HG03342 (cell line): ENCODE data around the gene ZNF662.
"Not testable (repeated sequence)": the region's sequence is repeated elsewhere in the genome, so short reads cannot be mapped to it uniquely, and the experiment has no call there.

Experiments used
- ATAC-seq: cut with Tn5 transposase; IDR thresholded peaks from one replicate; pipeline ENCODE4 v1.9.1; 2021; ENCODE audit warnings: mild to moderate bottlenecking, moderate library complexity; ENCODE audit not compliant: unreplicated experiment

ZNF662 gene

GRCh38 chr3:42906070-42906847, at the start of gene ZNF662:
Gene ZNF662, plus strand, starts transcription at chr3:42906142. Its CDS starts 1,973 bp downstream, at chr3:42908115.
- ATAC-seq = no peak

DNA sequence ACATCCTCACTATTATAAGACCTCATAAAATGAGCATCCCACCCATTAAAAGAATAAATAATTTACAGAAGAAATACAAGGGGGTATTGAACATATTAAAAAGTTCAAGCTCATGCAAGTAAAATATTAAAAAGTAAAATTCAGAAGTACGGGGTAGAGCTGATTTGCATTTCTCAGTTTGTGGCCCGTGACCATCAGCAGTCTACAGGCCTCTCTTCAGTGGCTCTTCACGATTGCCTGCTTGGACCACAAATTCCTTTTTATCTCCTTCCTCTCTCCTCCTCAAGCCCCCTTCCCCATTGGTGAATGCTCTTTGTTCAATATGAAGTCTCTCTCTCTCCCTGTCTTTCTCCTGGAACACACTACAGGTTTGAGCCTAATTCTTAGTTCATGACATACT, 49.4 kb upstream of the ZNF662 start:
- ATAC-seq = no peak

GRCh38 chr3:42864321-42864950, 41.5 kb upstream of the ZNF662 start:
- ATAC-seq = no peak

DNA sequence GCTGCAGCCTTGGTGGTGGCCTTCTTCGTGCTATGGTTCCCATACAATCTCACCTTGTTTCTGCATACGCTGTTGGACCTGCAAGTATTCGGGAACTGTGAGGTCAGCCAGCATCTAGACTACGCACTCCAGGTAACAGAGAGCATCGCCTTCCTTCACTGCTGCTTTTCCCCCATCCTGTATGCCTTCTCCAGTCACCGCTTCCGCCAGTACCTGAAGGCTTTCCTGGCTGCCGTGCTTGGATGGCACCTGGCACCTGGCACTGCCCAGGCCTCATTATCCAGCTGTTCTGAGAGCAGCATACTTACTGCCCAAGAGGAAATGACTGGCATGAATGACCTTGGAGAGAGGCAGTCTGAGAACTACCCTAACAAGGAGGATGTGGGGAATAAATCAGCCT, 40.7 kb upstream of the ZNF662 start:
- ATAC-seq = no peak

- ATAC-seq = no peak
Observed at GRCh38 chr3:42867138-42867537, 38.8 kb upstream of the ZNF662 start.

GRCh38 chr3:42868841-42869240, 37.1 kb upstream of the ZNF662 start:
- ATAC-seq = no peak

- no peak for ATAC-seq
Observed at GRCh38 chr3:42871592-42872196, 34.2 kb upstream of the ZNF662 start.

GRCh38 chr3:42872718-42873117, 33.2 kb upstream of the ZNF662 start:
- no peak for ATAC-seq

- ATAC-seq = no peak
Observed at GRCh38 chr3:42873221-42873982, 32.5 kb upstream of the ZNF662 start.

- ATAC-seq = no peak
Observed at GRCh38 chr3:42874749-42875148, 31.2 kb upstream of the ZNF662 start.

GRCh38 chr3:42875325-42876151, 30.4 kb upstream of the ZNF662 start, which contains the start of gene CYP8B1:
Gene CYP8B1, minus strand, starts transcription at chr3:42875879. Its CDS starts 63 bp downstream, at chr3:42875816.
- ATAC-seq = no peak

DNA sequence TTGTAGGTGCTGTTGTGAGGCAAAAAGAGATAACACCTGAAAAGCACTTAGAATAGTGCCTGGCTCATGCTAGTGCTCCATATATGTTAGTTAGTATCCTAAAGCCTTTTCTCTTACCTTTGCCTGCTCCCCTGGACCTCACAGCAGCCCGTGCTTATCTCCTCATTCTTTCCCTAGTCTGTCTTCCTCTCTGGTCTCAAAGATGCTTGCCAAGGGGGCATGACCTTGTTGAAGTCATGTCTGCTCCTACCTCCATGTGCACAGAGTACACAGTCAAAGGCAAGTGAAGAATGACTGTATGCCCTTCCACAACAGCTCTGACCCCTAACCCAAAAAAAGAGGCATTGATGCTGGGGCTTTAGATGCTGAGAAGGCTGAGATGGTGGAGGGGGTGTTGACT, 29.5 kb upstream of the ZNF662 start:
- no peak for ATAC-seq

GRCh38 chr3:42876940-42877720, 28.8 kb upstream of the ZNF662 start:
- ATAC-seq = no peak

- ATAC-seq = no peak
Observed at GRCh38 chr3:42877881-42878280, 28.1 kb upstream of the ZNF662 start.

DNA sequence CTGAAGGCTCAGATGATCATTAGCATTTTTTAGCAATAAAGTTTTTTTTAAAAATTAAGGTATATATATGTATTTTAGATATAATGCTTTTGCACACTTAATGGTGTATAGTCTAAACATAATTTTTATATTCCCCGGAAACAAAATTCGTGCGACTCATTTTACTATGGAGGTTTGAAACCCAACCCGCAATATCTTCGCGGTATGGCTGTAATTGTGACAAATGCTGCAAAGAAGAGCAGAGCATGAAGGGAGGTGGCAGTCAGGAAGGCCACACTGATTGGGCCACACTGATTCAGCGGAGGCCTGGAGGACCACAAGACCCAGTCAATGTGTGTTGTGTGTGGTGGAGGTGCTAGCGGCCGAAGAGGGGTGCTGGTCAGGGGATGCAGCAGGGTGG, 25.8 kb upstream of the ZNF662 start:
- ATAC-seq = no peak

DNA sequence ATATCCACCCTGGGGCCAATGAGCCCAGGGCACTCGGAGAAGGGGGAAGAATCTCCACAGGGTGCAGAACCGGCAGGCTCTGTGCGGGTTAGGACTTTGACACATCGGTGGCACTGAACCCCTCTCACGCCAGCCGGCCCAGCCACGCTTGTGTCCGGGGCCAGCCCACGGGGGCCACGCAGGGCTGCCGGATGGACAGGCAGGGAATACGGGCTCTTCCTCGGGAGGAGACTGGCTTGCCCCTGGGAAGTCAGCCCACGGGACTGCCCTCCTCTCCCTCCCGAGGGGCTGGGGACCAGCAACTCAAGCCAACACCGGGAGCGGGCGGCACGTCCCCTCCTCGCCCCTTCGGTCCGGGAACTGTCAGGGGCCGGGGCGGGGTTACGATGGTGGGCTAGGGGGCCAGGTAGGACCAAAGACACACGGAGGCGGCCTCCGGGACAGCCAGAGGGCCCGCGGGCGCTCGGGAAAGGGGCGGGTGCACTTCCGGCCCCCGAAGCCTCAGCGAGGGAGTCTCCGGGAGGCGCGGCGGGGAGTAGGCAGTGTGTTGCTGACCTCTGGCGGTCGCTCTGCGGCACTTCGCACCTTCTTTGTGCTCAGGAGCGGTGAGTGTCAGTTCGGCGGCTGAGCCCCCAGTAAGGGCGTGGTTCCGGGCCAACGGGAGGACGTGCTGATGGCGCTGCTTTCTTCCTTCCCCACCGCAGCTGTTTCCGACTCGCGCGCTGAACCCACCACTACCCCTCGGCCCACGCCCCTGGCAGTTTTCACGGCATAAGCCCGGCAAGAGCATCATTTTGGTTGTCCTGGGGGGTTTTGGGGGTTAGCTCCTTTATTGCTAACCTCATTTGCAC, 25.1 kb upstream of the ZNF662 start:
- ATAC-seq = peak; percentile 98

GRCh38 chr3:42883251-42883930, 22.6 kb upstream of the ZNF662 start:
- not testable (repeated sequence) for ATAC-seq

DNA sequence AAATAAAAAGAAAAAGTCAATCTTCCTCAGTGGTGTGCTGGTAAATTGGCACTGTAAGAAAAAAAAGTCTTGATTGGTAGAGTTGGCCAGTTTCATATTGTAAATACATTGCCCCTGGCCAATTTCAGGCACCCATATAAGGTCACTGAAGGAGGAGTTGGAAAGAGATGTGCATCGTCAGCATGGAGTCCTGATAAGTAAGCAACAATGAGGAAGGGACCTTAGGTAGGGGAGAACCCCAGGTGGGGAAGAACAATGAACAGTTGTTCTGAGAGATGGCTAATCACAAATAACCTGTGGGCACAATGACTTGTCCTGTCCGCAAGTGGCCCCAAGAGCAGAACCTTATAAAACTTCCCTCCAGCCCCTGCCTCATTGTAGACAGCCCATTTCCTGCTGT, 21.6 kb upstream of the ZNF662 start:
- ATAC-seq = no peak
